GM18520 (cell line): ENCODE results near the gene SFMBT1.

Source experiments
- ATAC-seq: cut with Tn5 transposase; IDR thresholded peaks from one replicate; pipeline ENCODE4 v1.9.1; 2021; ENCODE audit not compliant: unreplicated experiment

SFMBT1 gene

DNA sequence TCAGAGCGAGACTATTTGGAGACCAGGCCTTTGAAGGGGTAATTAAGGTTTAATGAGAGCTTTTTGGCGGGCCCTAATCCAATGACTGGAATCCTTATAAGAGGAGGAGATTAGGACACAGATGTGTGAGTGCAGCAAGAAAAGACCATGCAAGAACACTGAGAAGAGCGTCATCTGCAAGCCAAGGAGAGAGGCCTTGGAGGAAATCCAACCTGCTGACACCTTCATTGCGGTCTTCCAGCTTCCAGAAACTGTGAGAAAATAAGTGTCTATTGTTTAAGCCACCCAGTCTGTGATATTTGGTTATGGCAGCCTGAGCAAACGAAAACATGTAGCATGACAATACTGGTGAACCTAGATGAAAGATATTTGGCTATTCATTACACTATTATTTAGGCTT lies 188.0 kb downstream of the SFMBT1 start:
- ATAC-seq: no peak

GRCh38 chr3:52857133-52857532 lies 188.7 kb downstream of the SFMBT1 start:
- no peak for ATAC-seq

GRCh38 chr3:52856666-52857065 lies 189.2 kb downstream of the SFMBT1 start:
- ATAC-seq: no peak

GRCh38 chr3:52854013-52854412 lies 191.9 kb downstream of the SFMBT1 start:
- ATAC-seq: no peak
